ENCODE measurements around the gene NPAS3. TPM values are rescaled to one million over a fixed set of nuclear protein-coding genes. Genes with fewer than 3 reads are reported as not detected.

NPAS3 gene
- total RNA-seq, 1 donor: 0.36 TPM

DNA sequence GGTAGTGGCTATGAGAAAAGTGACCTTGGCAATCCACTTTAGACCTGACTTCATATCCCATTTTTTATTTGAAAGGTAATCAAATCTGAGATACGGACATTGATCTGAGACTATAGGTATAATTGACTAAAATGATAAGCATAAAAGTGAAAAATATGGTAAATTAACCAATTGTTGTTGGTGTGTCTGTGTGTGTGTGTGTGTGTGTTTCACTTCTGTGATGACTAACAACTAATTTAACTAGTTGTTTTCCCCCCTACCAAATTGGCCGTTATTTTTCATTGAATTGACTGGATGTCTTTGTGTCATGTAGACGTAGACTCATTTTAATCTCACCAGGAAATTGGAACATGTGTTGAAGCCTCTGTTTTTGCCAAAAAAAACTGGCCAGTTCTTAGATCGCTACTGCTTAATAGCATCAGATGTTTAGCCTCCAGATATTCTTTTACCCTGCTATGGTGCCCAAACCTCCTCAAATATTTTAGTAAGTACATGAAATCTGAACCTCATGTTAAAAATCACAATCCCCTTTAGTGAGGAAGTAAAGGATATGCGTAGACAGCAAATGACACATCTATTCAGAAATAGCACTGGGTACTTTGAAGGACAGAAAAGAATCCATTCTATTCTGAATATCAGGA, 617.2 kb downstream of the NPAS3 start:
- TF ChIP-seq, protein P1, sequence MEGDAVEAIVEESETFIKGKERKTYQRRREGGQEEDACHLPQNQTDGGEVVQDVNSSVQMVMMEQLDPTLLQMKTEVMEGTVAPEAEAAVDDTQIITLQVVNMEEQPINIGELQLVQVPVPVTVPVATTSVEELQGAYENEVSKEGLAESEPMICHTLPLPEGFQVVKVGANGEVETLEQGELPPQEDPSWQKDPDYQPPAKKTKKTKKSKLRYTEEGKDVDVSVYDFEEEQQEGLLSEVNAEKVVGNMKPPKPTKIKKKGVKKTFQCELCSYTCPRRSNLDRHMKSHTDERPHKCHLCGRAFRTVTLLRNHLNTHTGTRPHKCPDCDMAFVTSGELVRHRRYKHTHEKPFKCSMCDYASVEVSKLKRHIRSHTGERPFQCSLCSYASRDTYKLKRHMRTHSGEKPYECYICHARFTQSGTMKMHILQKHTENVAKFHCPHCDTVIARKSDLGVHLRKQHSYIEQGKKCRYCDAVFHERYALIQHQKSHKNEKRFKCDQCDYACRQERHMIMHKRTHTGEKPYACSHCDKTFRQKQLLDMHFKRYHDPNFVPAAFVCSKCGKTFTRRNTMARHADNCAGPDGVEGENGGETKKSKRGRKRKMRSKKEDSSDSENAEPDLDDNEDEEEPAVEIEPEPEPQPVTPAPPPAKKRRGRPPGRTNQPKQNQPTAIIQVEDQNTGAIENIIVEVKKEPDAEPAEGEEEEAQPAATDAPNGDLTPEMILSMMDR (IDR thresholded peaks at IDR 0.05; ENCODE audit: insufficient read depth, low read length): no peak
- H3K4me3 ChIP-seq (ENCODE audit: low read depth, low read length): no peak overlapping the region
- peak; percentile 41 for DNase-seq (ENCODE audit: low read depth)

DNA sequence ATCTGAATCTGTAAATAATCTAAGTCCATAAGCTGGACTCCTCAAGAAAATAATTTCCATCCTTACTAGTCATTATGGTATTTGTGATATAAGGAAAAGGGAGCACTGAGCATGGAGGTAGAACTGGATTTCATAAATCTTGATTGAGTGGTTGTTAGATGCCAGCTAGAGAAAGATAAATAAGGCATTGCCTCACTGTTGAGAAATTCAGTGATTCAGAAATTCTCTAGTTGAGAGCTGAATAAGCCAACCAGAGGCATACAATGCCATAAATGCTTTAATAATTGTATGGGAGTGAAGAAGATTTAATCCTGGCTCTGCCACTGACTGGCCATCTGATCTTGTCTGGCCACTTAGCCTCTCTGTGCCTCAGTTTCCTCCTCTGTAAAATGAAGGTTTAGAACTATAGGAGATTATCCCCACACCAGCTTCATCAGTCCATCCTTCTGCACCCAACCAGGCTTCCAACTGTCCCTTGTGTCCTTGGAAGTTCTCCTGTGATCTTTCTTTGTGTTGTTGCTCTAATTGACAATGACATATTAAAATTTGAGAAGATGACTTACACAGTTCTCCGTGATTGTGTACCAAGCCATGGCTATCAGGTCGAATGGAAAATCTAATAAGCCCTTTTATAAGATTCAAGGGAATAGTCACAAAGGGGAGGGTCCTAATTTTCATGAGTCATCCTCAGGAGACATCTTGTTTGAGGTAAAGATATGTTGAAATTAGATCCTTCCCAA, 617.9 kb downstream of the NPAS3 start:
- peak; percentile 56 for DNase-seq (ENCODE audit: low read depth)
- TF ChIP-seq, protein P1 (IDR thresholded peaks at IDR 0.05; ENCODE audit: insufficient read depth, low read length): no peak
- no peak overlapping the region for H3K4me3 ChIP-seq (ENCODE audit: low read depth, low read length)

DNA sequence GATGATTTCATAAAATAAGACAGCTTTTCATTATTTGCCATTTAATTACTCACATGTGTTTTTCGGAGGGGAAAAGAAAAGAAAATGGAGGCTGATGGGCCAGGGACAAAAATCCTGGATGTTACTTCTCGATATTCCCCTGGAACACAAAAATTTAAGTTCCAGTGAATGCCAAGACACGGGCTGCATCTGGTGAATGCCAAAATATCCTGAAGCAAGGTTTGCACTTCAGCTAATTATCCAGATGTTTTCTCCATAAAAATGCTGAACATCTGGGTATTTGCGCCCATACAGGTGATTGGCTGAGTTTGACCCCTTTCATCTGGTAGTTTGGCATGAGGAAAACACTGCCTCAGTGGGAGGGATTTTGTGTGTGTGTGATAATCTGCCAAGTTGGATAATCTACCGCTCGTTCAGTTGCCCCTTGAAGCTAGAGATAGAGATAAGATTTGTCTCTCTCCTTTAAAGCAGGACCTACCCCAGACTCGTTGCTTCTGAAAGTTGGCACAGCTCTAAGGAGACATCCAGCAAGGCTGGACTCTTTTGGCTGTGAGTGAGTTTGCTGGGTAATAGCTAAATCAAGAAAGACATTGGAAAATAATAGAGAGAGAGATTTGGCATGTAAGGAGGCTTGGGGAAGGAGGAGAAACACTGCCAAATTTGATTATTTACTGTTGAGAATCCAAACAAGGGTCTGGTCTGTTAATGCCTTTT, 622.2 kb downstream of the NPAS3 start:
- DNase-seq (ENCODE audit: low read depth): no peak
- no peak overlapping the region for H3K4me3 ChIP-seq (ENCODE audit: low read depth, low read length)
- TF ChIP-seq, protein P1 (IDR thresholded peaks at IDR 0.05; ENCODE audit: insufficient read depth, low read length): no peak

DNA sequence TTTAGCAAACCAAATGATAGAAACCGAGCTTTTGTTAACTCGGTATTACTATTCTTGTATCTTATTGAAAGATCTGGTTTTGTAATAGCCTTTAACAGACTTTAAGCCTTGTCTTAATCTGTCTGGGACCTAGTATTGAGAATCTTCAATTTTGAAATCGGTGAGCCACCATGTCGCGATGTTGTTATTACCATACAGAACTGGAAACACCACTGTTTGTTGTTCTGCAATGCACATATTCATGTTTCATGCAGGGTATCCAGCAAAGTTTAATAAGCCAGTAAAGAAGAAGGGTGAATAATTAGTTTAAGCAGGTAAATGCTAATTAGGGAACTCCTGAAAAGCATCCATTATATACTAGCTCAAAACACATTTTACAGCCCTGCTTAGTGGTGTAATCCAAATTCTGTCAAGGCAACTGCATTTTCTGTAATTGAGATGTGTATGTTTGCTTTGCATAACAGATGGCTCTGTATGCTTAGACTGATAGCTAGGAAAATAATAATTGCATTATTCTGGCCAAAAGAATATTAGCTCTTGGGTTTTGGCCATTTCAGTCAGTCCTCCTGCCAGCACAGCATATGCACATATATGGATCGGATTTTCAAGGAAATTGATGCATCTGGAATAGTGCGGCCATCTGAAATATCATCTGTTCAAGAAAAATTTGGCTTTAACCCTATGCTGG, 623.0 kb downstream of the NPAS3 start:
- no peak for DNase-seq (ENCODE audit: low read depth)
- H3K4me3 ChIP-seq (ENCODE audit: low read depth, low read length): no peak overlapping the region
- TF ChIP-seq, protein P1 (IDR thresholded peaks at IDR 0.05; ENCODE audit: insufficient read depth, low read length): no peak

DNA sequence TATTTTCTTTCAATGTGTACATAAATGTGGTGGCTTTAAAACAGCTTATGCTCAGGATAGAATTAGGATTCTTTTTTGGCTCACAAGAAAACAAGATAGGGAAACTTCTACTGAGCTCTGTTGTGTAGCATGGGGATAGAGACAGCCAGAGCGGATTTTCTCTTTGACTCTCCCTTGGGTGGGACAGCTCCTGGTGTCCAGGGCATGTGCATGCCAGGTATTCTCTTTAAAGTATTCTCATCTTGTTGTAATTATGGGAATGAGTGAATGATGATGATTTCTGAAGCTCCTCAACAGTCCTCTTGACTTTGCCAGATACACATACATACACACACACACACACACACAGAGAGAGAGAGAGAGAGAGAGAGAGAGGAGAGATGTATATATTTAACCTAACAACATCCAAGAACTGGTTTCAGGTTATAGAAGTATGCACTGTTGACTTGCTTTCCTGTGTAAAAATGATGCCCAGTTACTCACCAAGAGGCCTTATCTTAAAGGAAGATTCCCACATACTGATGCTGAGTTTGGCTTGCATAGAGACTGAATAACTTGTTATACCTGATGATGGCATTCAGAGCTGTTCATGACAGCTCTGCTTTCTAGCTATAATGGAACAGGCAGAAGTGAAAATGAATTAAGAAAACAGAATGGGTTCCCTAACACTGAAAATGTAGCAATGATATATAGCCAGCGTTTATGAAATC, 624.7 kb downstream of the NPAS3 start:
- TF ChIP-seq, protein P1 (IDR thresholded peaks at IDR 0.05; ENCODE audit: insufficient read depth, low read length): no peak
- peak; percentile 28 for DNase-seq (ENCODE audit: low read depth)
- H3K4me3 ChIP-seq (ENCODE audit: low read depth, low read length): no peak overlapping the region

DNA sequence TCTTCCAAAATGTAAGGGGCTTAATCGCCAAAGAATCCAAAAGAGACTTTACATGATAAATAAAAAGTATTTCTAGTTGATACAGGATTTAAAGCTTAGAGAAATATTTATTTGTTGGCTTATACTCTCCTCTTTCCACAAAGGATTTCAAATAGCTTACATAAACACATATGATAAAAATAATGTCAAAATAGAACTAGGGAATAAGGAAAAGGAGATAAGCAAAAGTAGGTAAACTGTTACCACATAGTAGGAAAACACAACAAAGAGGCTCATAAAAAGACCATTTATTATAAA, 625.2 kb downstream of the NPAS3 start:
- H3K4me3 ChIP-seq (ENCODE audit: low read depth, low read length): no peak overlapping the region
- TF ChIP-seq, protein P1 (IDR thresholded peaks at IDR 0.05; ENCODE audit: insufficient read depth, low read length): no peak
- DNase-seq (ENCODE audit: low read depth): no peak
